ENCODE results near the gene PIF1.

The PIF1 gene

DNA sequence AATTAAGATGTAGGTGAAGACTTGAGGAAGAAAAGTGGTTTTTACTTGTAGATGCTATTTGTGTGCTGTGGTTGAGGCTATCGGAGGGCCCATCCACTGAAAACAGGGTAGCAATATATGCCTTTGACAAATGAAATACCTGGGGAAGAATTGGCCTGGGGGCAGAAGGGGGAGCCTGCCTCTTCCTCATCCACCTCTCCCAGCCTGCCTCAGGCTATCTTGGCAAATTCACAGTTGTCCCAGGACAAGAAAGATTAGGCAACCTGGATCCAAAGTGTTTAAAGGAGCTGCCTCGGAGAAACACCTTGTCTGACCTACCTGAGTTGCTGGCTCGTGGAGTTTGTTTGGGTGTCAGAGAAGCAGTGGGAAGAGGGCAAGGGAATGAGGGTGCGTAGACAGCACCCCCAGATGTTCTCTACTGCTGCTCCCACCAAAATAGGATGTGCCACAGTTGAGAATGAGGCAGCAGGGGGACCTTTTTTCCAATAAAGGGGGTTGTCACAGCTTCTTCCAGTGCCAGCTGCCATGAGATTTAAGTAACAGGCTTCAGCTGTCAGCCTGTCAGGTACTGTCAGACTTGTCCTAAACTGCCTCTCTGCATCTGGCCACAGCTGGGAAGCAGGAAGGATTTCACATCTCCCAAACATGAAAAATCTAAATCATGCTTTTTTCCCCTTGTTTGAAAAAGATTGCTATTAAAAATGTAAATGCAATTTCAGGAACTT, 25.5 kb upstream of the PIF1 start:
- TF ChIP-seq, protein P1, sequence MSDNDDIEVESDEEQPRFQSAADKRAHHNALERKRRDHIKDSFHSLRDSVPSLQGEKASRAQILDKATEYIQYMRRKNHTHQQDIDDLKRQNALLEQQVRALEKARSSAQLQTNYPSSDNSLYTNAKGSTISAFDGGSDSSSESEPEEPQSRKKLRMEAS (IDR thresholded peaks at IDR 0.05) = no peak

DNA sequence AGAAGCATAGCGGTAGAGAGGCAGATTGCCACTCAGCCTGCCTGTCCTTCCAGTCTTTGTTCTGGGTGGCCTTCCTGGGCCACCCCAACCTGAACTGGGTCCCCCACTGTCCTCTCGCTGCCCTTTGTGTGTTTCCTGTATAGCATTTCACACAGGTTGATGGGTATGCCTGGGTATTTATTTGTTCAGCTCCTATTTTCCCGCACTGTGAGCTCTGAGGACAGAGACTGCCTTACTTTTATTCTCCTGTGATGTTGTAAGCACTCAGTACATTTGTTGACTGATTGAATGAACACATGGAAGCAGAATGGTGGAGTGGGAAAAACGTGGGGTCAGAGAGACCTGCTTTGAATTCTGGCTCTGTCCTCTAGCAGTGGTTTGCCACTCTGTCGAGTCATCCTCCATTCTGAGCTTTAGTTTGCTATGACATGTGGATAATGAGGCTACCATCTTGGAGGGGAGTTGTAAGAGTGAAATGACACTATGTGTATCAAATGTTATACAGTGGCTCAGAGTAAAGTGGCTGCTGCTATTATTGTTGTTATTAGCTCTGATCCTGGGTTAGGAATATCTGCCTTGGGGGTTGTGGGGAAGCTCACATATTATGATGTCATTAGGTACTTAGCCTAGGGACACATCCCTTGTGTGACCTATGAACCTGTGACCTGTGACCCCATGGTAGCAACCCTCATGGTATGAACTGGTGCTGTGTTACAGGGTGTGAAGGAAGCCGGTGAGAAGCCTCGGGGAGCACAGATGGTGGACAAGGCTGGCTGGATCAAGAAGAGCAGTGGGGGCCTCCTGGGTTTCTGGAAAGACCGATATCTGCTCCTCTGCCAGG, 22.6 kb upstream of the PIF1 start:
- TF ChIP-seq ZBTB7A (IDR thresholded peaks at IDR 0.05; ENCODE audit: low read depth) (no peak), TAF1 (IDR thresholded peaks at IDR 0.05; ENCODE audit: low read depth) (no peak), CEBPB (IDR thresholded peaks at IDR 0.05) (no peak), RAD21 (IDR thresholded peaks at IDR 0.05; ENCODE audit: low read depth) (no peak), EP300 (IDR thresholded peaks at IDR 0.05; ENCODE audit: borderline replicate concordance) (no peak)
- TF ChIP-seq, protein P2, sequence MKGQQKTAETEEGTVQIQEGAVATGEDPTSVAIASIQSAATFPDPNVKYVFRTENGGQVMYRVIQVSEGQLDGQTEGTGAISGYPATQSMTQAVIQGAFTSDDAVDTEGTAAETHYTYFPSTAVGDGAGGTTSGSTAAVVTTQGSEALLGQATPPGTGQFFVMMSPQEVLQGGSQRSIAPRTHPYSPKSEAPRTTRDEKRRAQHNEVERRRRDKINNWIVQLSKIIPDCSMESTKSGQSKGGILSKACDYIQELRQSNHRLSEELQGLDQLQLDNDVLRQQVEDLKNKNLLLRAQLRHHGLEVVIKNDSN (IDR thresholded peaks at IDR 0.05) = no peak
- TF ChIP-seq, protein P1 (IDR thresholded peaks at IDR 0.05) = no peak

DNA sequence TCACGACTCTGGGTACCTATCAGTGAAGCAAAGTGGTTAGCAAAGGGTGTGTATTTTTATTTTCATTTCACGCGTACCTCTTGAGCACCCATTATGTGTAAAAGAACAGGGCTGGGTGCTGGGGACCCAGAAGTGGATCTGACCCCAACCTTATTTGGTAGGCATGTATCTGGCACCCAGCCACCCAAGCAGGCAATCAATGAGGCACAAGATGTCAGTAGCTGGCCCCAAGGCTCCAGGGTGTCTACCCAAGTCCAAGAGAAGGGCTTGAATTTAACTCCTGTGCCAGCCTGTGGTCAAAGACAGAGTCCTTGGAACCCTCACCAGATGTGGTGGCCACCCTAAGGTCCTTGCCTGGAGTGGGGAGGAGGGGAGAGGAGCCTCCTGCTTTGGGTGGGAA, 22.0 kb upstream of the PIF1 start:
- TF ChIP-seq FOXM1 (IDR thresholded peaks at IDR 0.05; ENCODE audit: borderline replicate concordance, low read depth) (no peak), CEBPB (IDR thresholded peaks at IDR 0.05) (no peak), RAD21 (IDR thresholded peaks at IDR 0.05; ENCODE audit: low read depth) (no peak), TEAD4 (IDR thresholded peaks at IDR 0.05) (no peak), TAF1 (IDR thresholded peaks at IDR 0.05; ENCODE audit: low read depth) (no peak), ZBTB7A (IDR thresholded peaks at IDR 0.05; ENCODE audit: low read depth) (no peak), EGR1 (IDR thresholded peaks at IDR 0.05) (no peak)
- TF ChIP-seq, protein P3, sequence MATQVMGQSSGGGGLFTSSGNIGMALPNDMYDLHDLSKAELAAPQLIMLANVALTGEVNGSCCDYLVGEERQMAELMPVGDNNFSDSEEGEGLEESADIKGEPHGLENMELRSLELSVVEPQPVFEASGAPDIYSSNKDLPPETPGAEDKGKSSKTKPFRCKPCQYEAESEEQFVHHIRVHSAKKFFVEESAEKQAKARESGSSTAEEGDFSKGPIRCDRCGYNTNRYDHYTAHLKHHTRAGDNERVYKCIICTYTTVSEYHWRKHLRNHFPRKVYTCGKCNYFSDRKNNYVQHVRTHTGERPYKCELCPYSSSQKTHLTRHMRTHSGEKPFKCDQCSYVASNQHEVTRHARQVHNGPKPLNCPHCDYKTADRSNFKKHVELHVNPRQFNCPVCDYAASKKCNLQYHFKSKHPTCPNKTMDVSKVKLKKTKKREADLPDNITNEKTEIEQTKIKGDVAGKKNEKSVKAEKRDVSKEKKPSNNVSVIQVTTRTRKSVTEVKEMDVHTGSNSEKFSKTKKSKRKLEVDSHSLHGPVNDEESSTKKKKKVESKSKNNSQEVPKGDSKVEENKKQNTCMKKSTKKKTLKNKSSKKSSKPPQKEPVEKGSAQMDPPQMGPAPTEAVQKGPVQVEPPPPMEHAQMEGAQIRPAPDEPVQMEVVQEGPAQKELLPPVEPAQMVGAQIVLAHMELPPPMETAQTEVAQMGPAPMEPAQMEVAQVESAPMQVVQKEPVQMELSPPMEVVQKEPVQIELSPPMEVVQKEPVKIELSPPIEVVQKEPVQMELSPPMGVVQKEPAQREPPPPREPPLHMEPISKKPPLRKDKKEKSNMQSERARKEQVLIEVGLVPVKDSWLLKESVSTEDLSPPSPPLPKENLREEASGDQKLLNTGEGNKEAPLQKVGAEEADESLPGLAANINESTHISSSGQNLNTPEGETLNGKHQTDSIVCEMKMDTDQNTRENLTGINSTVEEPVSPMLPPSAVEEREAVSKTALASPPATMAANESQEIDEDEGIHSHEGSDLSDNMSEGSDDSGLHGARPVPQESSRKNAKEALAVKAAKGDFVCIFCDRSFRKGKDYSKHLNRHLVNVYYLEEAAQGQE (IDR thresholded peaks at IDR 0.05; ENCODE audit: low read depth) = no peak

DNA sequence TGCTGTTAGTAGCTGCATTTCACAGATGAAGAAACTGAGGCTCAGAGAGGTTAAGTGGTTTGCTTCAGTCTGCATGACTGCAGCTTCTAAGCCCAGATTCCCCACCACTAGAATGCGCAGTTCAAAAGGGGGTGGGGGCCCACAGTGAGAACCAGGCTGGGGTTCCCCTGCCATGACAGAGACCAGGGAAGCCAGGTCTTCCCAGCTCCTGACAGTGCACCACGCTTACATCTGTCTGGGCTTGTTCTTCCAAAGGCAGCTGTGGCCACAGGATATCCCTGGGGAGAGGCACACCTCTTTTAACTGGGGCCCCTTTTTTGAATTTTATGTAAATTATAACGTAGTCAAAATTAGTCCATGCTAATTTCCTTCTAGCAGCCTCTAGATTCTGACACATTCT, 21.6 kb upstream of the PIF1 start:
- TF ChIP-seq NFIC (IDR thresholded peaks at IDR 0.05) (no peak), TAF1 (IDR thresholded peaks at IDR 0.05; ENCODE audit: low read depth) (no peak), TEAD4 (IDR thresholded peaks at IDR 0.05) (no peak), RAD21 (IDR thresholded peaks at IDR 0.05; ENCODE audit: low read depth) (no peak), EP300 (IDR thresholded peaks at IDR 0.05; ENCODE audit: borderline replicate concordance) (no peak), TCF12 (IDR thresholded peaks at IDR 0.05; ENCODE audit: low read depth) (no peak), CEBPB (IDR thresholded peaks at IDR 0.05) (no peak), YY1 (IDR thresholded peaks at IDR 0.05; ENCODE audit: low read depth) (no peak), ZBTB7A (IDR thresholded peaks at IDR 0.05; ENCODE audit: low read depth) (no peak)
- TF ChIP-seq, protein P3 (IDR thresholded peaks at IDR 0.05; ENCODE audit: low read depth) = no peak
- TF ChIP-seq, protein P1 (IDR thresholded peaks at IDR 0.05) = no peak
- TF ChIP-seq, protein P2 (IDR thresholded peaks at IDR 0.05) = no peak

DNA sequence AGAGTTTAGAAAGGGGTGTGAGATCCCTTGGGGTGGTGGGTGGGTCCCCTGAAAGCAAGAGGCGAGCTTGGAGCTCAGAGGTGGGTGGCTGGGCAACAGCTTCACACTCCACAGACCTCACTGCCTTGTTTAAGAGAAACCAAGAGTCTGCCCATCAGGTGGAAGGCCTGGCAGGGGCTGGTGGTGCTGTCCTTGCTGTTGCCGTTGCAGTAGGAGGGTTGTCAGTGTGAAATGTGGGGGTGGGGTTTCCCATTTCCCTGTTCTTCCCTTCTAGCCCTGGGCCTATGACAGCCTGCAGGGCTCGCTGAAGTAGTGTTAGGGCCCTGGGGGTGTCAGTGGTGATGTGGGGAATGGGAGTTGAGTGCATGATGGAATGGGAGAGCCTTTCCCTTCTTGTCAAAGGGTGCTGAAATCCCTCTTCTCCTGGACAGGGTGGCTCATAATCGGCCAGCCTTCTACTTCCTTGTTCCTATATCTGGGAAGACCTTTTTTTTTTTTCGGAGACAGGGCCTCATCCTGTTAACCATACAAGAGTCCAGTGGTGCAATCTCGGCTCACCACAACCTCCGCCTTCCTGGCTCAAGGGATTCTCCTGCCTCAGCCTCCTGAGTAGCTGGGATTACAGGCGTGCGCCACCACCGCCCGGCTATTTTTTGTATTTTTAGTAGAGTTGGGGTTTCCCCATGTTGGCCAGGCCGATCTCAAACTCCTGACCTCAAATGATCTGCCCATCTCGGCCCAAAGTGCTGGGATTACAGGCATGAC, 20.6 kb upstream of the PIF1 start:
- TF ChIP-seq TAF1 (IDR thresholded peaks at IDR 0.05; ENCODE audit: low read depth) (no peak), TCF12 (IDR thresholded peaks at IDR 0.05; ENCODE audit: low read depth) (no peak), TEAD4 (IDR thresholded peaks at IDR 0.05) (no peak), CREB1 (IDR thresholded peaks at IDR 0.05; ENCODE audit: low read depth) (no peak), NFIC (IDR thresholded peaks at IDR 0.05) (no peak), FOXM1 (IDR thresholded peaks at IDR 0.05; ENCODE audit: borderline replicate concordance, low read depth) (no peak), YY1 (IDR thresholded peaks at IDR 0.05; ENCODE audit: low read depth) (no peak), CEBPB (IDR thresholded peaks at IDR 0.05) (no peak), ZBTB7A (IDR thresholded peaks at IDR 0.05; ENCODE audit: low read depth) (no peak), RAD21 (IDR thresholded peaks at IDR 0.05; ENCODE audit: low read depth) (no peak), EGR1 (IDR thresholded peaks at IDR 0.05) (no peak), EP300 (IDR thresholded peaks at IDR 0.05; ENCODE audit: borderline replicate concordance) (no peak)
- TF ChIP-seq, protein P1 (IDR thresholded peaks at IDR 0.05) = no peak
- TF ChIP-seq, protein P3 (IDR thresholded peaks at IDR 0.05; ENCODE audit: low read depth) = no peak
- TF ChIP-seq, protein P2 (IDR thresholded peaks at IDR 0.05) = no peak

Measured in Ishikawa (cell line).